Lower lobe of right lung (tissue), 2 donors: Measurements from ENCODE around the gene ABHD8. TPM values are rescaled to one million over a fixed set of nuclear protein-coding genes. Genes with fewer than 3 reads are reported as not detected.

ENCODE experiments used
- ATAC-seq, 2 donors: fragments of 200-7000 bp; cut with Tn5 transposase; one replicate each; pipeline ENCODE4 v1.9.1; 2020 to 2022; ENCODE audit warnings: mild to moderate bottlenecking in 2 of 2, moderate library complexity in 2 of 2
- DNase-seq: peaks from one replicate; pipeline ENCODE4 v3.0.0-alpha.2; 2020
- H3K27ac ChIP-seq: fragments of 200-600 bp; one replicate; pipeline ENCODE4 v1.8.0; 2022
- H3K27me3 ChIP-seq: fragments of 200-600 bp; one replicate; pipeline ENCODE4 v1.8.0; 2022; ENCODE audit warnings: low read depth
- H3K36me3 ChIP-seq: fragments of 200-600 bp; one replicate; pipeline ENCODE4 v1.8.0; 2022; ENCODE audit warnings: mild to moderate bottlenecking
- H3K4me1 ChIP-seq: fragments of 200-600 bp; one replicate; pipeline ENCODE4 v1.8.0; 2022
- H3K4me3 ChIP-seq: fragments of 200-600 bp; one replicate; pipeline ENCODE4 v1.8.0; 2022; ENCODE audit warnings: mild to moderate bottlenecking
- H3K9me3 ChIP-seq: fragments of 200-600 bp; one replicate; pipeline ENCODE4 v1.8.0; 2022
- intact Hi-C: fragments of 100-400 bp; cut with DNase I; formaldehyde crosslinking; loops from one replicate; pipeline ENCODE4 v1.11.0; 2022
- total RNA-seq: library from RNA; stranded (reverse); fragmentation: NEBNext Ultra II Directional; extraction: Animal tissue kit (Norgen Biotek cat#: 25700); gene quantifications from one replicate; pipeline ENCODE4 v1.2.1, GENCODE V29; 2021
- TF ChIP-seq, protein P1 (sequence below): fragments of 200-600 bp; IDR thresholded peaks from one replicate; pipeline ENCODE4 v1.8.0; 2022; ENCODE audit warnings: antibody characterized with exemption, mild to moderate bottlenecking
- donor health status: DM: no; HTN: yes; CAD: no; lungs with severe emphysema.

ABHD8 gene
- total RNA-seq, 1 donor from 2014 or later, result 19.5 TPM

- Histone ChIP-seq H3K27me3 (no peaks in the 10 kb centered on the region), H3K4me1 (peaks cover 51% of the 10 kb centered on the region), H3K4me3 (peak within 1 kb of the TSS; percentile 68), H3K9me3 (no peaks in the 10 kb centered on the region), H3K36me3 (no peaks in the 10 kb centered on the region), H3K27ac (peak within 1 kb of the TSS; percentile 84)
- DNase-seq, result no peak
- intact Hi-C loops, result no loop called here
- TF ChIP-seq, protein P1, sequence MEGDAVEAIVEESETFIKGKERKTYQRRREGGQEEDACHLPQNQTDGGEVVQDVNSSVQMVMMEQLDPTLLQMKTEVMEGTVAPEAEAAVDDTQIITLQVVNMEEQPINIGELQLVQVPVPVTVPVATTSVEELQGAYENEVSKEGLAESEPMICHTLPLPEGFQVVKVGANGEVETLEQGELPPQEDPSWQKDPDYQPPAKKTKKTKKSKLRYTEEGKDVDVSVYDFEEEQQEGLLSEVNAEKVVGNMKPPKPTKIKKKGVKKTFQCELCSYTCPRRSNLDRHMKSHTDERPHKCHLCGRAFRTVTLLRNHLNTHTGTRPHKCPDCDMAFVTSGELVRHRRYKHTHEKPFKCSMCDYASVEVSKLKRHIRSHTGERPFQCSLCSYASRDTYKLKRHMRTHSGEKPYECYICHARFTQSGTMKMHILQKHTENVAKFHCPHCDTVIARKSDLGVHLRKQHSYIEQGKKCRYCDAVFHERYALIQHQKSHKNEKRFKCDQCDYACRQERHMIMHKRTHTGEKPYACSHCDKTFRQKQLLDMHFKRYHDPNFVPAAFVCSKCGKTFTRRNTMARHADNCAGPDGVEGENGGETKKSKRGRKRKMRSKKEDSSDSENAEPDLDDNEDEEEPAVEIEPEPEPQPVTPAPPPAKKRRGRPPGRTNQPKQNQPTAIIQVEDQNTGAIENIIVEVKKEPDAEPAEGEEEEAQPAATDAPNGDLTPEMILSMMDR, result peak; percentile 78
- ATAC-seq, result peak; percentile 80 to 90
These were observed 2.5 kb upstream of the ABHD8 start, which contains the start of gene MRPL34 for GRCh38 chr19:17305517-17306284. Gene MRPL34 (plus strand): TSS chr19:17305872. CDS start chr19:17305893, 21 bp downstream.

- peak overlapping the region; percentile 84 for H3K27ac ChIP-seq
- no peaks in the 10 kb centered on the region for H3K9me3 ChIP-seq
- TF ChIP-seq, protein P1, result no peak
- peaks cover 46% of the 10 kb centered on the region for H3K4me1 ChIP-seq
- ATAC-seq (no peak), DNase-seq (peak; percentile 98)
- intact Hi-C loops, result no loop called here
- H3K36me3 ChIP-seq, result no peaks in the 10 kb centered on the region
- no peaks in the 10 kb centered on the region for H3K27me3 ChIP-seq
- H3K4me3 ChIP-seq, result peak overlapping the region; percentile 68
These were observed 1.9 kb upstream of the ABHD8 start for GRCh38 chr19:17305216-17305516.

DNA sequence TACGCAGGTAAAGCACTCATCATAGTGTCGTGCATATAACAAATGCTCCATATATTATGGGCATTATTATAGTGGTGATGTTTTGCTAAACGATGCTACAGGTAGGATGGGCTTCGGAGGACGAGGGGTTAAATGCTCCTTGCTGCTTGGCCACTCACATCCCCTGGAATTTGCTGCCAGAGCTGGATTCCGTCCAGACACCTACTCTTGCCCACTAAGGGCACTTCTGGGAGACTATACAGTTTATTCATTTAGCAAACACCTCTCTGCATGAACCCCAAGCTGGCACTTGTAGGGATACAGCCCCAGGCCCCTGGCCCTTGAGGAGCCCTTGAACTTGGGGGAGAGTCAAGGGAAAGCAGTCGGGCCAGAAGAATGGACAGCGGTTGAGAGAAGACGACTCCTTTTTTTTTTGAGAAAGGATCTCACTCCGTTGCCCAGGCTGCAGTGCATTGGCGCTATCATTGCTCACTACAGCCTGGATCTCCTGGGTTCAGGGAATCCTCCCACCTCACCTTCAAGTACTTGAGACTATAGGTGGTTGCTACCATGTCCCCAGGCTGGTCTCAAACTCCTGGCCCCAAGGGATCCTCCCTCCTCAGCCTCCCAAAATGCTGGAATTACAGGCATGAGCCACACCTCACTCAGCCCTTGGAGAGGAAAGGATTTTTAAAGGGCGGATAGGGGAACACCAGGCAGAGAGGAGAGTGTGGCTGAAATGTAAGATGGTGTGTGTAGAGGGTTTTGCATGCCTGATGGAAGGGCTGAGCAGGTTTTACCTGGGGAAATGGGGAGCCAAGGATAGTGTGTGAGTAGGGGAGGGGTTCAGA is 1.4 kb upstream of the ABHD8 start:
- peak overlapping the region; percentile 84 for H3K27ac ChIP-seq
- ATAC-seq, result peak in 1 of 2 donors; percentile 31
- H3K9me3 ChIP-seq, result no peaks in the 10 kb centered on the region
- peak overlapping the region; percentile 68 for H3K4me3 ChIP-seq
- no peaks in the 10 kb centered on the region for H3K36me3 ChIP-seq
- DNase-seq, result peak; percentile 70
- no peaks in the 10 kb centered on the region for H3K27me3 ChIP-seq
- peaks cover 42% of the 10 kb centered on the region for H3K4me1 ChIP-seq
- intact Hi-C loops, result no loop called here
- TF ChIP-seq, protein P1, result no peak

DNA sequence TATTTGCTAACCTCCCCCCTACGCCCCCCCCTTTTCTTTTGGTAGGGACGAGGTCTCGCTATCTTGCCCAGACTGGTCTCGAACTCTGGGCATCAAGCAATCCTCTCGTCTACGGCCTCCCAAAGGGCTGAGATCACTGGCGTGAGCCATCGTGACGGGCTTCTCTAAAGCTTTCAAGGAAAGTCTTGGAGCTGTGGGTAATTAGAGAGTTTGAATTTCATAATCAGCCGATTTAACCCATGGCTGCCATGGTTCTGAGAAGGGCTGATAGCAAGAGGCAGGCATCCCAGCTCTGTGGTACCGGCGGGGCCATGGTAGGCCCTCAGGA is 679 bp upstream of the ABHD8 start:
- H3K4me3 ChIP-seq, result peak overlapping the region; percentile 89
- peak overlapping the region; percentile 84 for H3K27ac ChIP-seq
- intact Hi-C loops, result no loop called here
- TF ChIP-seq, protein P1, result no peak
- no peaks in the 10 kb centered on the region for H3K36me3 ChIP-seq
- no peaks in the 10 kb centered on the region for H3K27me3 ChIP-seq
- no peaks in the 10 kb centered on the region for H3K9me3 ChIP-seq
- DNase-seq, result peak; percentile 61
- H3K4me1 ChIP-seq, result peaks cover 42% of the 10 kb centered on the region
- ATAC-seq, result peak; percentile 0 to 21

GRCh38 chr19:17302391-17303166 is 646 bp downstream of the ABHD8 start:
- TF ChIP-seq, protein P1, result no peak
- ATAC-seq (peak in 1 of 2 donors; percentile 1), DNase-seq (peak; percentile 66)
- Histone ChIP-seq H3K4me1 (peaks cover 42% of the 10 kb centered on the region), H3K9me3 (no peaks in the 10 kb centered on the region), H3K27me3 (no peaks in the 10 kb centered on the region), H3K27ac (peak overlapping the region; percentile 84), H3K36me3 (peaks cover 4% of the 10 kb centered on the region), H3K4me3 (peak overlapping the region; percentile 89)
- intact Hi-C loops, result no loop called here
